ENCODE measurements around the gene GAS2. TPM values are rescaled to one million over a fixed set of nuclear protein-coding genes. Genes with fewer than 3 reads are reported as not detected.

Gene GAS2
- 2.2 and 4.8 TPM in 2 replicates for total RNA-seq

DNA sequence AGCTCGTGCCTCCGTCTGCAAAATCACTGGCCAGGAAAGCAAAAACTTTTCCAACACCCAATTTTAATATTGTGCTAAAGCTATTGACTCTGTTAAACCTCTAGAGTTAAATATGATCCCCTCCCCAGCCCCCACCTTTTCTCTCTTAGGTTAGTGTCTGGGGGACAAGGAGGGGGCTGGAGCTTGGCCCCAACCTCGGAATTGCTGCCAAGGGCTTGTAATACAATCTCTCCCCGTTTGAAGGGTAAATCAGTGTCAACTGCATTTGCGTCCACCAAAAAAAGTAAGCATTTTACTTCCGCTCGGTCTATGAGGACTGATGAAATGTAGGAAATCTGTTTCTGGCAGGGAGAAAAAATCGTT lies at the start of gene GAS2:
Gene GAS2, plus strand, starts transcription at position 287 of the 363 bp plus-strand sequence. CDS start 8,259 bp downstream, outside the sequence.

DNA sequence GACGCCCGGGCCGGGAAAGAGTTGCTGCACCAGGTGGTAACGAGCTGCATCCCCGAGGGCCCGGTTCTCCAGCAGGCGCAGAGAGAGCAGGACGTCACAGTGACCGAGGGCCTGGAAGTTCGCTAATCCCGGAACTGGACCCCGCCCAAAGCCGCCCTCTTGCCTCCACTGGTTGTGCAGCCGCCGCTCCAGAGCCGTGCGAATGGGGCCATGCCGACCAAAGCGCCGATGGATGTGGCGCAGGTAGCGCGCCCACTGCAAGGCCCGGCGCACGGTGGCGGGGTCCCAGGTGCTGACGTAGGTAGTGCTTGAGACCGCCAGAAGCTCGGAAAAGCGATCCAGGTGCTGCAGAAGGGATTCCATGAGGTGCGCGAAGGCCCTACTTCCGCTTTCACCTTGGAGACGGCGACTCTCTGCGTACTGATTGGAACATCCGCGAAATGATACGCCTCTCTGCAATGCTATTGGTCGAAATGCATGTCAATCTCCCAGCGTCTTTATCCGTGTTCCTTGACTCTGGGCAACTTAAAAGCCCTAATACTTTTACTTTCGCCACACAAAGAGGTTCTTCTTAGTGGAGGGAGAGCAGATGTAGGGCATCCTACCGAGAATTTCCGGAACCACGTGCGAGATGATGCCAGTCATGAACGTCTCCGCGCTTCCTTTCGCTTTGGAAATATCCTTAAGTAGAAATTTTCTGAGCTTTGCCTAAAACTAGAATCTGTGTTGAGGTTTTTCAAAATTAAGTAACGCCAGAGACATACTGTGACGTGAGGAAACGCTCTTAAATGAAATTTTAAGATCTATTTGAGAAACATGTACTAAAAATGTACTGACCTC lies 40.7 kb upstream of the GAS2 start, which contains the start of gene FANCF:
Gene FANCF, minus strand, starts transcription at position 376 of the 840 bp plus-strand sequence. Its CDS starts 13 bp downstream, at position 363.

GRCh38 chr11:22829231-22830081 lies 163.0 kb downstream of the GAS2 start, which contains the start of gene SVIP:
Gene SVIP (minus strand): TSS chr11:22829801. CDS start chr11:22829748, 53 bp downstream.

DNA sequence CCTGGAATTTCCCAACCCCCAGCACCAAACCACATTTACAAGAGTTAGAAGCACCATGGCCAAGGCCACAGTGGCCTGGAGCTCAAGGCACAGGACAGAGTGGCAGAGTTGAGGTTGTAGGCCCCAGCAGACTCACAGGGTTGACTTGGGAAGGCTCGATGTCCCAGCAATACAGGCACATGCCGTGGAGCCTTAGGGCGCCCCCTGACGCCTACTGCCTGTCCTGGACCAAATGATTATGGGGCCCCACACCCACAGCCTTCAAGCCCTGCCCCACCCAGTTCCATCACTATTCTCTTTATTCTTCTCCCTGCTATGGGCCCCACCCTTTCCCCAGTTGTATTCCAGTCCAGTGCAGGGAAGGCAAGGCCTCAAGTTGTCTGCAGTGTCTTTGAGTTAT lies 193.8 kb downstream of the GAS2 start, which contains the start of gene CCDC179:
Gene CCDC179, minus strand, starts transcription at position 234 of the 400 bp plus-strand sequence. Its CDS starts 53 bp downstream, at position 181.

Other genes with a start within 250 kb of the GAS2 start
- gene FANCF, start 40.8 kb upstream of the GAS2 start, total RNA-seq = 8.3 and 9.4 TPM in 2 replicates
- gene SVIP, start 163.2 kb downstream of the GAS2 start, total RNA-seq = 2.7 and 3.8 TPM in 2 replicates
- not detected in 2 replicates for gene CCDC179, start 193.9 kb downstream of the GAS2 start, total RNA-seq